Loucy (cell line): Measurements from ENCODE around the gene MICU2.

ENCODE experiments used
- H2AFZ ChIP-seq: fragments of 200-600 bp; sonication (generic); 2 replicates; pipeline ENCODE4 v1.6.0; 2016; ENCODE audit warnings: antibody characterized with exemption, mild to moderate bottlenecking, low read length, moderate library complexity
- H3F3A ChIP-seq: fragments of 200-600 bp; 2 replicates; pipeline ENCODE4 v1.6.0; 2016; ENCODE audit warnings: antibody characterized with exemption, low read depth, mild to moderate bottlenecking
- H3K27me3 ChIP-seq: fragments of 200-600 bp; sonication (generic); 2 replicates; pipeline ENCODE4 v1.6.1; 2014; ENCODE audit warnings: low read length, mild to moderate bottlenecking; ENCODE audit not compliant: insufficient read depth, poor library complexity, severe bottlenecking
- H3K36me3 ChIP-seq: fragments of 200-600 bp; sonication (generic); 2 replicates; pipeline ENCODE4 v1.6.1; 2016; ENCODE audit warnings: low read length; ENCODE audit not compliant: insufficient read depth
- H3K4me1 ChIP-seq: fragments of 200-600 bp; sonication (generic); 2 replicates; pipeline ENCODE4 v1.5.1; 2014; ENCODE audit warnings: low read length, mild to moderate bottlenecking; ENCODE audit not compliant: insufficient read depth, poor library complexity, severe bottlenecking
- H3K4me2 ChIP-seq: fragments of 200-600 bp; sonication (generic); 2 replicates; pipeline ENCODE4 v1.6.0; 2014; ENCODE audit warnings: antibody characterized with exemption, low read length, low read depth, mild to moderate bottlenecking; ENCODE audit not compliant: poor library complexity, severe bottlenecking
- H3K4me3 ChIP-seq: fragments of 200-600 bp; sonication (generic); 2 replicates; pipeline ENCODE4 v1.5.1; 2014; ENCODE audit warnings: low read length, mild to moderate bottlenecking, mixed read lengths; ENCODE audit not compliant: poor library complexity, severe bottlenecking
- H3K79me2 ChIP-seq: fragments of 200-600 bp; sonication (generic); 2 replicates; pipeline ENCODE4 v1.6.1; 2014; ENCODE audit warnings: low read length; ENCODE audit not compliant: insufficient read depth
- H3K9ac ChIP-seq: fragments of 200-600 bp; sonication (generic); 2 replicates; pipeline ENCODE4 v1.6.0; 2014; ENCODE audit warnings: mild to moderate bottlenecking, low read depth, low read length, moderate library complexity; ENCODE audit not compliant: poor library complexity, severe bottlenecking
- H3K9me2 ChIP-seq: fragments of 200-600 bp; sonication (generic); replicated peaks from 2 replicates; pipeline ENCODE4 v1.6.1; 2016; ENCODE audit warnings: low read depth, low read length, mixed read lengths
- H3K9me3 ChIP-seq: fragments of 200-600 bp; sonication (generic); 2 replicates; pipeline ENCODE4 v1.6.1; 2014; ENCODE audit warnings: mild to moderate bottlenecking, antibody characterized with exemption, low read length, low read depth; ENCODE audit not compliant: insufficient read depth
- H4K20me1 ChIP-seq: fragments of 200-600 bp; sonication (generic); 2 replicates; pipeline ENCODE4 v1.6.0; 2014; ENCODE audit warnings: antibody characterized with exemption, low read length, mild to moderate bottlenecking; ENCODE audit not compliant: insufficient read depth, poor library complexity, severe bottlenecking
- EZH2phosphoT487 ChIP-seq: fragments of 200-600 bp; IDR thresholded peaks from 2 replicates; pipeline ENCODE4 v1.6.1; 2018; ENCODE audit warnings: antibody characterized with exemption, mild to moderate bottlenecking, moderate library complexity, borderline replicate concordance
- TF ChIP-seq, protein P1 (sequence below): fragments of 200-600 bp; sonication (generic); conservative IDR thresholded peaks from 2 replicates; pipeline ENCODE4 v1.5.1; 2014; ENCODE audit warnings: mild to moderate bottlenecking, antibody characterized with exemption, low read length

The MICU2 gene

GRCh38 chr13:21546372-21546771, 57.6 kb downstream of the MICU2 start:
- TF ChIP-seq EZH2phosphoT487, result no peak
- TF ChIP-seq, protein P1, sequence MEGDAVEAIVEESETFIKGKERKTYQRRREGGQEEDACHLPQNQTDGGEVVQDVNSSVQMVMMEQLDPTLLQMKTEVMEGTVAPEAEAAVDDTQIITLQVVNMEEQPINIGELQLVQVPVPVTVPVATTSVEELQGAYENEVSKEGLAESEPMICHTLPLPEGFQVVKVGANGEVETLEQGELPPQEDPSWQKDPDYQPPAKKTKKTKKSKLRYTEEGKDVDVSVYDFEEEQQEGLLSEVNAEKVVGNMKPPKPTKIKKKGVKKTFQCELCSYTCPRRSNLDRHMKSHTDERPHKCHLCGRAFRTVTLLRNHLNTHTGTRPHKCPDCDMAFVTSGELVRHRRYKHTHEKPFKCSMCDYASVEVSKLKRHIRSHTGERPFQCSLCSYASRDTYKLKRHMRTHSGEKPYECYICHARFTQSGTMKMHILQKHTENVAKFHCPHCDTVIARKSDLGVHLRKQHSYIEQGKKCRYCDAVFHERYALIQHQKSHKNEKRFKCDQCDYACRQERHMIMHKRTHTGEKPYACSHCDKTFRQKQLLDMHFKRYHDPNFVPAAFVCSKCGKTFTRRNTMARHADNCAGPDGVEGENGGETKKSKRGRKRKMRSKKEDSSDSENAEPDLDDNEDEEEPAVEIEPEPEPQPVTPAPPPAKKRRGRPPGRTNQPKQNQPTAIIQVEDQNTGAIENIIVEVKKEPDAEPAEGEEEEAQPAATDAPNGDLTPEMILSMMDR, result no peak
- peaks cover 3% of the 10 kb centered on the region for H3K4me1 ChIP-seq
- no peaks in the 10 kb centered on the region for H3K27me3 ChIP-seq
- H3K4me3 ChIP-seq, result no peak overlapping the region
- no peaks in the 10 kb centered on the region for H3F3A ChIP-seq
- no peak overlapping the region for H3K9ac ChIP-seq
- H3K79me2 ChIP-seq, result peaks cover 20% of the 10 kb centered on the region
- H3K4me2 ChIP-seq, result no peak overlapping the region
- H2AFZ ChIP-seq, result no peak overlapping the region
- H3K36me3 ChIP-seq, result peaks cover 22% of the 10 kb centered on the region; the same call in 1 of the 2 replicates
- no peaks in the 10 kb centered on the region for H3K9me2 ChIP-seq
- H3K9me3 ChIP-seq, result no peaks in the 10 kb centered on the region
- no peaks in the 10 kb centered on the region for H4K20me1 ChIP-seq

GRCh38 chr13:21544515-21544914, 59.5 kb downstream of the MICU2 start:
- Histone ChIP-seq H3K79me2 (peaks cover 20% of the 10 kb centered on the region), H3K9me3 (no peaks in the 10 kb centered on the region), H3K36me3 (peaks cover 22% of the 10 kb centered on the region; the same call in 1 of the 2 replicates), H4K20me1 (no peaks in the 10 kb centered on the region), H2AFZ (no peak overlapping the region), H3K27me3 (no peaks in the 10 kb centered on the region), H3K4me2 (no peak overlapping the region), H3K4me3 (no peak overlapping the region), H3K4me1 (peaks cover 3% of the 10 kb centered on the region), H3F3A (no peaks in the 10 kb centered on the region), H3K9me2 (no peaks in the 10 kb centered on the region), H3K9ac (no peak overlapping the region)
- TF ChIP-seq EZH2phosphoT487, result no peak
- TF ChIP-seq, protein P1, result no peak

GRCh38 chr13:21542563-21542962, 61.4 kb downstream of the MICU2 start:
- Histone ChIP-seq H3K9ac (no peak overlapping the region), H3K4me2 (no peak overlapping the region), H4K20me1 (no peaks in the 10 kb centered on the region), H3K27me3 (no peaks in the 10 kb centered on the region), H2AFZ (no peak overlapping the region), H3K9me2 (no peaks in the 10 kb centered on the region), H3K4me1 (peaks cover 3% of the 10 kb centered on the region), H3K9me3 (no peaks in the 10 kb centered on the region), H3K4me3 (no peak overlapping the region), H3K36me3 (peaks cover 38% of the 10 kb centered on the region; the same call in 1 of the 2 replicates), H3K79me2 (peaks cover 20% of the 10 kb centered on the region), H3F3A (no peaks in the 10 kb centered on the region)
- TF ChIP-seq EZH2phosphoT487, result no peak
- TF ChIP-seq, protein P1, result no peak
